GM23338 (cell line): ENCODE results near the gene INSRR. TPM values are rescaled to one million over a fixed set of nuclear protein-coding genes. Genes with fewer than 3 reads are reported as not detected.

Experiments used
- ATAC-seq: fragments of 200-7000 bp; cut with Tn5 transposase; 3 replicates; pipeline ENCODE4 v1.9.1; 2020
- DNase-seq: peaks from one replicate; pipeline ENCODE4 v3.0.0-alpha.2; 2015; ENCODE audit warnings: low spot score
- H2AFZ ChIP-seq: fragments of 200-600 bp; sonication (generic); 2 replicates; pipeline ENCODE4 v1.8.0; 2016; ENCODE audit warnings: antibody characterized with exemption, mild to moderate bottlenecking, moderate library complexity
- H3F3A ChIP-seq: fragments of 200-600 bp; sonication (generic); replicated peaks from 2 replicates; pipeline ENCODE4 v1.8.0; 2017; ENCODE audit warnings: antibody characterized with exemption, mixed run types, low read depth
- H3K27ac ChIP-seq: fragments of 200-600 bp; sonication (generic); 2 replicates; pipeline ENCODE4 v1.6.1; 2016; ENCODE audit warnings: low read depth
- H3K27me3 ChIP-seq: fragments of 200-600 bp; sonication (generic); 2 replicates; pipeline ENCODE4 v1.8.0; 2016; ENCODE audit warnings: mild to moderate bottlenecking, mixed run types, moderate library complexity; ENCODE audit not compliant: insufficient read depth
- H3K36me3 ChIP-seq: fragments of 200-600 bp; sonication (generic); 2 replicates; pipeline ENCODE4 v1.8.0; 2016; ENCODE audit warnings: mild to moderate bottlenecking; ENCODE audit not compliant: insufficient read depth
- H3K4me1 ChIP-seq: fragments of 200-600 bp; sonication (generic); 2 replicates; pipeline ENCODE4 v1.8.0; 2016; ENCODE audit warnings: mild to moderate bottlenecking, moderate library complexity; ENCODE audit not compliant: insufficient read depth
- H3K4me2 ChIP-seq: fragments of 200-600 bp; sonication (generic); 2 replicates; pipeline ENCODE4 v1.7.1; 2017; ENCODE audit warnings: mixed run types
- H3K4me3 ChIP-seq: fragments of 200-600 bp; sonication (generic); 2 replicates; pipeline ENCODE4 v1.6.1; 2016; ENCODE audit warnings: mixed run types
- H3K79me2 ChIP-seq: fragments of 200-600 bp; sonication (generic); replicated peaks from 2 replicates; pipeline ENCODE4 v1.8.0; 2017; ENCODE audit warnings: mild to moderate bottlenecking; ENCODE audit not compliant: insufficient read depth
- H3K9me2 ChIP-seq: fragments of 200-600 bp; sonication (generic); 2 replicates; pipeline ENCODE4 v1.8.0; 2017; ENCODE audit not compliant: insufficient read depth
- H4K20me1 ChIP-seq: fragments of 200-600 bp; sonication (generic); replicated peaks from 2 replicates; pipeline ENCODE4 v1.8.0; 2017; ENCODE audit warnings: mild to moderate bottlenecking; ENCODE audit not compliant: insufficient read depth
- H3K27ac Mint-ChIP-seq: 2 replicates; pipeline ENCODE4 v1.8.0; 2020; ENCODE audit warnings: inconsistent platforms, mild to moderate bottlenecking, moderate library complexity, mixed read lengths
- H3K27me3 Mint-ChIP-seq: 3 replicates; pipeline ENCODE4 v1.8.0; 2022; ENCODE audit warnings: low read depth, mild to moderate bottlenecking, moderate library complexity, mixed read lengths, inconsistent platforms; ENCODE audit not compliant: insufficient read depth, poor library complexity
- H3K36me3 Mint-ChIP-seq: 3 replicates; pipeline ENCODE4 v1.8.0; 2021; ENCODE audit warnings: low read depth, mild to moderate bottlenecking, inconsistent platforms, moderate library complexity, mixed read lengths
- H3K4me1 Mint-ChIP-seq: 3 replicates; pipeline ENCODE4 v1.8.0; 2020; ENCODE audit warnings: mild to moderate bottlenecking, inconsistent platforms, mixed read lengths
- H3K4me3 Mint-ChIP-seq: 3 replicates; pipeline ENCODE4 v1.8.0; 2021; ENCODE audit warnings: moderate library complexity, mild to moderate bottlenecking, inconsistent platforms, mixed read lengths
- H3K9me3 Mint-ChIP-seq: 3 replicates; pipeline ENCODE4 v1.8.0; 2020; ENCODE audit warnings: moderate library complexity, mild to moderate bottlenecking, inconsistent platforms, mixed read lengths
- CREB1 ChIP-seq: fragments of 250-450 bp; sonication (Bioruptor Pico); IDR thresholded peaks from 2 replicates; pipeline ENCODE4 v1.5.0; 2020; ENCODE audit warnings: low read depth, mild to moderate bottlenecking, moderate library complexity
- EZH2 ChIP-seq: fragments of 200-600 bp; sonication (generic); IDR thresholded peaks from one replicate; pipeline ENCODE4 v1.8.0; 2017; ENCODE audit warnings: antibody characterized with exemption, mild to moderate bottlenecking, low read depth; ENCODE audit not compliant: unreplicated experiment
- JUNB ChIP-seq: IDR thresholded peaks from one replicate; pipeline ENCODE4 v1.6.1; 2016; ENCODE audit warnings: antibody characterized with exemption; ENCODE audit not compliant: unreplicated experiment
- NANOG ChIP-seq: IDR thresholded peaks from 2 replicates; pipeline ENCODE4 v1.6.1; 2016; ENCODE audit warnings: antibody characterized with exemption, borderline replicate concordance
- POLR2AphosphoS5 ChIP-seq: IDR thresholded peaks from 2 replicates; pipeline ENCODE4 v1.6.1; 2016; ENCODE audit warnings: antibody characterized with exemption, low read depth
- ZNF114 ChIP-seq: fragments of 250-450 bp; sonication (Bioruptor Pico); IDR thresholded peaks from 2 replicates; pipeline ENCODE4 v1.5.0; 2020; ENCODE audit warnings: mild to moderate bottlenecking, moderate library complexity
- ZNF331 ChIP-seq: fragments of 250-450 bp; sonication (Bioruptor Pico); IDR thresholded peaks from 2 replicates; pipeline ENCODE4 v1.5.0; 2020; ENCODE audit warnings: low read depth, mild to moderate bottlenecking, moderate library complexity
- polyA plus RNA-seq: library from polyadenylated mRNA; unstranded; fragments of >200 nt; fragmentation: Nextera tagmentation; extraction: Ambion mirVana; gene quantifications from 2 replicates; pipeline ENCODE4 v1.2.1, GENCODE V29; 2016
- total RNA-seq: library from RNA; depleted of rRNA; stranded (reverse); fragments of >200 nt; shearing (Covaris generic); gene quantifications from 2 replicates; pipeline ENCODE4 v1.2.3, GENCODE V29; 2014
- TF ChIP-seq, protein P1 (sequence below): IDR thresholded peaks from 2 replicates; pipeline ENCODE4 v1.6.1; 2016; ENCODE audit warnings: antibody characterized with exemption
- TF ChIP-seq, protein P2 (sequence below), 2 experiments: fragments of 200-600 bp in 1 of 2; sonication (generic) in 1 of 2; conservative IDR thresholded peaks; 2 replicates each; pipeline versions ENCODE4 v1.5.1 to v1.6.1; 2016 to 2017; ENCODE audit warnings: antibody characterized with exemption in 2 of 2, low read depth in 2 of 2, mild to moderate bottlenecking in 2 of 2, moderate library complexity in 1 of 2
- TF ChIP-seq, protein P3 (sequence below): fragments of 250-450 bp; sonication (Bioruptor Pico); IDR thresholded peaks from 2 replicates; pipeline ENCODE4 v1.5.0; 2020; ENCODE audit warnings: mild to moderate bottlenecking, moderate library complexity

The INSRR gene
- total and polyA plus RNA-seq, 2 experiments from 2014 or later = not detected

DNA sequence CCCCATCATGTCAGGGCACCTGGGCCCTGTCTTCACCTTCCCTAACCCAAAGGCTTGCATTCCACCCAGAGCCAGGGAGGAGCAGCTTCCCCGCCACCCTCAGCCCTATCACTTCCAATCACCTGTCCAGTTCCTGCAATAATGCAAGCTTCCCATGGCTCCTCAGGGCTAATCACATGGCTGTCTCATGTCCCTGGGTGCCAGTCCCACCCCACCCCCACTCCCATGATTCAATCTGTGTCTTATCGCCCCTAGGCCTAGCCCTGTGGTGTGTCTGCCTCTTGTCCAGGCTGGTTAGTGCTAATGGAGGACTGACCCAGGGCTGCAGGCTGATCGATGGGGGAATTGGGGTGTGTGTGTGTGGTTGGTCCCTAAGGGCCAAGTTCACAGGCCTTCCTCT lies 23.6 kb upstream of the INSRR start (continued):
- TF ChIP-seq, protein P1, sequence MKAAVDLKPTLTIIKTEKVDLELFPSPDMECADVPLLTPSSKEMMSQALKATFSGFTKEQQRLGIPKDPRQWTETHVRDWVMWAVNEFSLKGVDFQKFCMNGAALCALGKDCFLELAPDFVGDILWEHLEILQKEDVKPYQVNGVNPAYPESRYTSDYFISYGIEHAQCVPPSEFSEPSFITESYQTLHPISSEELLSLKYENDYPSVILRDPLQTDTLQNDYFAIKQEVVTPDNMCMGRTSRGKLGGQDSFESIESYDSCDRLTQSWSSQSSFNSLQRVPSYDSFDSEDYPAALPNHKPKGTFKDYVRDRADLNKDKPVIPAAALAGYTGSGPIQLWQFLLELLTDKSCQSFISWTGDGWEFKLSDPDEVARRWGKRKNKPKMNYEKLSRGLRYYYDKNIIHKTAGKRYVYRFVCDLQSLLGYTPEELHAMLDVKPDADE = no peak
- TF ChIP-seq EZH2 (no peak), ZNF114 (CRISPR knock-in tag) (no peak)

DNA sequence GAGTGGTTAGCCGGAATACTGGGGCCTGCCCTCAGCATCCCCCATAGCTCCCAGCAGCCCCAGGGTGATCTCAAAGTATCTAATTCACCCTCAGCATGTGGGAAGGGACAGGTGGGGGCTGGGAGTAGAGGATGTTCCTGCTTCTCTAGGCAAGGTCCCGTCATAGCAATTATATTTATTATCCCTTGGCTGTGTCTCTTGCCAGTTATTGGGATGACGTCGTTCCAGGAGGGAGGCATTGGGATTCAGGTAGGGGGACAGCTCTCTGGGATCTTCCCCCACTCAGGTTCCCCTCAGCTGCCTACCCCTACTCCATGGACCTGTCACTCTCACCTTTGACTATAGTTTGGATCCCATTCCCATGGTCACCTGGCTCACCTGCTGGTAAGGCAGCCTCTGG lies 22.7 kb upstream of the INSRR start:
- no peak overlapping the region for H3K4me3 Mint-ChIP-seq
- peaks cover 12% of the 10 kb centered on the region; the same call in 1 of the 2 replicates for H3K4me1 ChIP-seq
- H3K79me2 ChIP-seq = no peaks in the 10 kb centered on the region
- DNase-seq (no peak), ATAC-seq (no peak; the same call in 2 of the 3 replicates)
- H4K20me1 ChIP-seq = no peaks in the 10 kb centered on the region
- H3K27ac Mint-ChIP-seq = no peak overlapping the region
- H3K4me1 Mint-ChIP-seq = peaks cover 42% of the 10 kb centered on the region
- no peak overlapping the region for H2AFZ ChIP-seq
- no peak overlapping the region for H3K4me3 ChIP-seq
- no peaks in the 10 kb centered on the region for H3K36me3 Mint-ChIP-seq
- H3F3A ChIP-seq = no peaks in the 10 kb centered on the region
- peaks cover 29% of the 10 kb centered on the region for H3K27me3 Mint-ChIP-seq
- no peak overlapping the region for H3K27ac ChIP-seq
- no peaks in the 10 kb centered on the region for H3K36me3 ChIP-seq
- no peak overlapping the region for H3K4me2 ChIP-seq
- H3K27me3 ChIP-seq = peaks cover 44% of the 10 kb centered on the region
- no peaks in the 10 kb centered on the region for H3K9me2 ChIP-seq
- no peaks in the 10 kb centered on the region for H3K9me3 Mint-ChIP-seq
- TF ChIP-seq, protein P2, sequence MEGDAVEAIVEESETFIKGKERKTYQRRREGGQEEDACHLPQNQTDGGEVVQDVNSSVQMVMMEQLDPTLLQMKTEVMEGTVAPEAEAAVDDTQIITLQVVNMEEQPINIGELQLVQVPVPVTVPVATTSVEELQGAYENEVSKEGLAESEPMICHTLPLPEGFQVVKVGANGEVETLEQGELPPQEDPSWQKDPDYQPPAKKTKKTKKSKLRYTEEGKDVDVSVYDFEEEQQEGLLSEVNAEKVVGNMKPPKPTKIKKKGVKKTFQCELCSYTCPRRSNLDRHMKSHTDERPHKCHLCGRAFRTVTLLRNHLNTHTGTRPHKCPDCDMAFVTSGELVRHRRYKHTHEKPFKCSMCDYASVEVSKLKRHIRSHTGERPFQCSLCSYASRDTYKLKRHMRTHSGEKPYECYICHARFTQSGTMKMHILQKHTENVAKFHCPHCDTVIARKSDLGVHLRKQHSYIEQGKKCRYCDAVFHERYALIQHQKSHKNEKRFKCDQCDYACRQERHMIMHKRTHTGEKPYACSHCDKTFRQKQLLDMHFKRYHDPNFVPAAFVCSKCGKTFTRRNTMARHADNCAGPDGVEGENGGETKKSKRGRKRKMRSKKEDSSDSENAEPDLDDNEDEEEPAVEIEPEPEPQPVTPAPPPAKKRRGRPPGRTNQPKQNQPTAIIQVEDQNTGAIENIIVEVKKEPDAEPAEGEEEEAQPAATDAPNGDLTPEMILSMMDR (conservative IDR thresholded peaks at IDR 0.05; ENCODE audit: low read depth in 2 of 2) = no peak
- no peak for TF ChIP-seq CREB1
- no peak for TF ChIP-seq NANOG
- TF ChIP-seq, protein P3, sequence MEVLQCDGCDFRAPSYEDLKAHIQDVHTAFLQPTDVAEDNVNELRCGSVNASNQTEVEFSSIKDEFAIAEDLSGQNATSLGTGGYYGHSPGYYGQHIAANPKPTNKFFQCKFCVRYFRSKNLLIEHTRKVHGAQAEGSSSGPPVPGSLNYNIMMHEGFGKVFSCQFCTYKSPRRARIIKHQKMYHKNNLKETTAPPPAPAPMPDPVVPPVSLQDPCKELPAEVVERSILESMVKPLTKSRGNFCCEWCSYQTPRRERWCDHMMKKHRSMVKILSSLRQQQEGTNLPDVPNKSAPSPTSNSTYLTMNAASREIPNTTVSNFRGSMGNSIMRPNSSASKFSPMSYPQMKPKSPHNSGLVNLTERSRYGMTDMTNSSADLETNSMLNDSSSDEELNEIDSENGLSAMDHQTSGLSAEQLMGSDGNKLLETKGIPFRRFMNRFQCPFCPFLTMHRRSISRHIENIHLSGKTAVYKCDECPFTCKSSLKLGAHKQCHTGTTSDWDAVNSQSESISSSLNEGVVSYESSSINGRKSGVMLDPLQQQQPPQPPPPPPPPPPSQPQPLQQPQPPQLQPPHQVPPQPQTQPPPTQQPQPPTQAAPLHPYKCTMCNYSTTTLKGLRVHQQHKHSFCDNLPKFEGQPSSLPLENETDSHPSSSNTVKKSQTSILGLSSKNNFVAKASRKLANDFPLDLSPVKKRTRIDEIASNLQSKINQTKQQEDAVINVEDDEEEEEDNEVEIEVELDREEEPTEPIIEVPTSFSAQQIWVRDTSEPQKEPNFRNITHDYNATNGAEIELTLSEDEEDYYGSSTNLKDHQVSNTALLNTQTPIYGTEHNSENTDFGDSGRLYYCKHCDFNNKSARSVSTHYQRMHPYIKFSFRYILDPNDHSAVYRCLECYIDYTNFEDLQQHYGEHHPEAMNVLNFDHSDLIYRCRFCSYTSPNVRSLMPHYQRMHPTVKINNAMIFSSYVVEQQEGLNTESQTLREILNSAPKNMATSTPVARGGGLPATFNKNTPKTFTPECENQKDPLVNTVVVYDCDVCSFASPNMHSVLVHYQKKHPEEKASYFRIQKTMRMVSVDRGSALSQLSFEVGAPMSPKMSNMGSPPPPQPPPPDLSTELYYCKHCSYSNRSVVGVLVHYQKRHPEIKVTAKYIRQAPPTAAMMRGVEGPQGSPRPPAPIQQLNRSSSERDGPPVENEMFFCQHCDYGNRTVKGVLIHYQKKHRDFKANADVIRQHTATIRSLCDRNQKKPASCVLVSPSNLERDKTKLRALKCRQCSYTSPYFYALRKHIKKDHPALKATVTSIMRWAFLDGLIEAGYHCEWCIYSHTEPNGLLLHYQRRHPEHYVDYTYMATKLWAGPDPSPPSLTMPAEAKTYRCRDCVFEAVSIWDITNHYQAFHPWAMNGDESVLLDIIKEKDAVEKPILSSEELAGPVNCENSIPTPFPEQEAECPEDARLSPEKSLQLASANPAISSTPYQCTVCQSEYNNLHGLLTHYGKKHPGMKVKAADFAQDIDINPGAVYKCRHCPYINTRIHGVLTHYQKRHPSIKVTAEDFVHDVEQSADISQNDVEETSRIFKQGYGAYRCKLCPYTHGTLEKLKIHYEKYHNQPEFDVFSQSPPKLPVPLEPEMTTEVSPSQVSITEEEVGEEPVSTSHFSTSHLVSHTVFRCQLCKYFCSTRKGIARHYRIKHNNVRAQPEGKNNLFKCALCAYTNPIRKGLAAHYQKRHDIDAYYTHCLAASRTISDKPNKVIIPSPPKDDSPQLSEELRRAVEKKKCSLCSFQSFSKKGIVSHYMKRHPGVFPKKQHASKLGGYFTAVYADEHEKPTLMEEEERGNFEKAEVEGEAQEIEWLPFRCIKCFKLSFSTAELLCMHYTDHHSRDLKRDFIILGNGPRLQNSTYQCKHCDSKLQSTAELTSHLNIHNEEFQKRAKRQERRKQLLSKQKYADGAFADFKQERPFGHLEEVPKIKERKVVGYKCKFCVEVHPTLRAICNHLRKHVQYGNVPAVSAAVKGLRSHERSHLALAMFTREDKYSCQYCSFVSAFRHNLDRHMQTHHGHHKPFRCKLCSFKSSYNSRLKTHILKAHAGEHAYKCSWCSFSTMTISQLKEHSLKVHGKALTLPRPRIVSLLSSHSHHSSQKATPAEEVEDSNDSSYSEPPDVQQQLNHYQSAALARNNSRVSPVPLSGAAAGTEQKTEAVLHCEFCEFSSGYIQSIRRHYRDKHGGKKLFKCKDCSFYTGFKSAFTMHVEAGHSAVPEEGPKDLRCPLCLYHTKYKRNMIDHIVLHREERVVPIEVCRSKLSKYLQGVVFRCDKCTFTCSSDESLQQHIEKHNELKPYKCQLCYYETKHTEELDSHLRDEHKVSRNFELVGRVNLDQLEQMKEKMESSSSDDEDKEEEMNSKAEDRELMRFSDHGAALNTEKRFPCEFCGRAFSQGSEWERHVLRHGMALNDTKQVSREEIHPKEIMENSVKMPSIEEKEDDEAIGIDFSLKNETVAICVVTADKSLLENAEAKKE (CRISPR knock-in tag) = no peak
- no peak for TF ChIP-seq POLR2AphosphoS5
- no peak for TF ChIP-seq JUNB
- no peak for TF ChIP-seq ZNF331 (CRISPR knock-in tag)
- TF ChIP-seq, protein P1 = no peak
